ENCODE results near the gene TLN1.

Gene TLN1

GRCh38 chr9:35661756-35662350, 70.1 kb downstream of the TLN1 start:
- DNase-seq (ENCODE audit: low read depth in 2 of 2) = no peak

DNA sequence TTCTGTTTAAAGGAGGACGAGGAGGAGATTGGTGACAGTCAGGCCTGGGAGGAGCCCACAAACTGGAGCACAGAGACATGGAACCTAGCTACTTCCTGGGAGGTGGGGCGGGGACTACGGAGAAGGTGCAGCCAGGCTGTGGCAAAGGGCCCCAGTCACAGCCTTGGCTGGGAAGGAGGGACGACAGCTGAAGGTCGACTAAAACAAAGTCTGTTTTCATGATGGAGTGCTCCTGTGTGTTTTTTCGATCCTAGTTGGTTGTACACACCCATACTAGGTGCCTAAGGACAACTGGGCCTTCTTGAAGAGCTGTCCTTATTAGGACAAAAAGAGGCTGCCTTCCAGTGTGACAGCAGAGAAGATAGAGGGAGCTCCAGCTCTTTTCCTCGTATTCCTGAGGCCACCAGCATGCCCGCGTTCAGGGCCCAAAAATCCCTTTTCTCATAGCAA, 71.0 kb downstream of the TLN1 start:
- no peak for DNase-seq (ENCODE audit: low read depth in 2 of 2)

GRCh38 chr9:35659340-35659739, 72.7 kb downstream of the TLN1 start:
- no peak for DNase-seq (ENCODE audit: low read depth in 2 of 2)

- no peak for DNase-seq (ENCODE audit: low read depth in 2 of 2)
Measured at GRCh38 chr9:35658968-35659220, 73.1 kb downstream of the TLN1 start.

- DNase-seq (ENCODE audit: low read depth in 2 of 2) = peak; percentile 65
Measured at GRCh38 chr9:35658137-35658967, 73.6 kb downstream of the TLN1 start, which contains the start of gene CCDC107. Gene CCDC107 (plus strand): TSS chr9:35658292. CDS start chr9:35658380, 88 bp downstream.

GRCh38 chr9:35657546-35658136, 74.4 kb downstream of the TLN1 start, which contains the start of gene RMRP:
Gene RMRP (minus strand): TSS chr9:35658019.
- peak; percentile 94 for DNase-seq (ENCODE audit: low read depth in 2 of 2)

DNA sequence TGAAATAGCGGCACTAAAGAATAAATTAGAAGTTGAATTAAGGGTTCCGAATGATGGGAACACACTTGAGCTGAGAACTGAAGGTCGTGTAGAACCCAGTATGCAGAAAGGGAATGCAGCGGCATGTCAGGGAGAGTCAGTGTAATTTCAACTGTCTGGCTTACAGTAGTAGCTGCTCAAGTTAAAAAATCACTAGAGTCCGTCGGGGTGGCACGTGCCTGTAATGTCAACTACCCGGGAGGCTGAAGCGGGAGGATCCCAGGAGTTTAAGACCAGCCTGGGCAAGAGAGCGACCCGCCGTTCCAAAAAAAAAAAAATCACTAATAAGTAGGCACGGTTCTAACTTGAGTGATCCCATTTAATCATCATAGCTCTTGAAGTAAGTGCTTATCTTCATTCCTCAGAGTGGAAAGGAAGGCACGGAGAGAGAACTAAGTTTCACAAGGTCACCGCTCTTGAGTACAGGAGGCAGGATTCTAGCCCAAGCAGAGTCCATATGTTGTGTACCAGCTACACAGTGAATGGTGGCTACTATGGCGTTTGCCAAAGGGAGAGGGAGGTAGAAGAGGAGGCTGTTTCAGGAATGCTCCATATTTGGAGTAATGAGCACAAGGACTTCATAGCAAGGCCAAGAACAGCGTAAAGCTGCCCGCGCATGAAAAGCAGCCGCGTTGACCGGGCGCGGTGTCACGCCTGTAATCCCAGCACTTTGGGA, 75.0 kb downstream of the TLN1 start:
- no peak for DNase-seq (ENCODE audit: low read depth in 2 of 2)

GRCh38 chr9:35656348-35656747, 75.6 kb downstream of the TLN1 start:
- no peak for DNase-seq (ENCODE audit: low read depth in 2 of 2)

DNA sequence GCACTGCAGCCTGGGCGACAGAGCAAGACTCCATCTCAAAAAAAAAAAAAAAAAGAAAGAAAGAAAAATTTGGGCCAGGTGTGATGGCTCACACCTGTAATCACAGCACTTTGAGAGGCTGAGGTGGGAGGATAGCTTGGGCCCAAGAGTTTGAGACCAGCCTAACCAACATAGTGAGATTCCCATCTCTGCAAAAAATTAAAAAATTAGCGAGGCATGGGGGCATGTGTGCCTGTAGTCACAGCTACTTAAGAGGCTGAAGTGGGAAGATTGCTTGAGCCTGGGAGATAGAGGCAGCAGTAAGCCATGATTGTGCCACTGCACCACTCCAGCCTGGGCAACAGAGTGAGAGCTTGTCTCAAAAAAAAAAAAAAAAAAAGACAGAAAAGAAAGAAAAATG, 78.4 kb downstream of the TLN1 start:
- DNase-seq (ENCODE audit: low read depth in 2 of 2) = no peak

- DNase-seq (ENCODE audit: low read depth in 2 of 2) = no peak
Measured at GRCh38 chr9:35652829-35653209, 79.2 kb downstream of the TLN1 start.

GRCh38 chr9:35651956-35652828, 79.8 kb downstream of the TLN1 start:
- no peak for DNase-seq (ENCODE audit: low read depth in 2 of 2)

DNA sequence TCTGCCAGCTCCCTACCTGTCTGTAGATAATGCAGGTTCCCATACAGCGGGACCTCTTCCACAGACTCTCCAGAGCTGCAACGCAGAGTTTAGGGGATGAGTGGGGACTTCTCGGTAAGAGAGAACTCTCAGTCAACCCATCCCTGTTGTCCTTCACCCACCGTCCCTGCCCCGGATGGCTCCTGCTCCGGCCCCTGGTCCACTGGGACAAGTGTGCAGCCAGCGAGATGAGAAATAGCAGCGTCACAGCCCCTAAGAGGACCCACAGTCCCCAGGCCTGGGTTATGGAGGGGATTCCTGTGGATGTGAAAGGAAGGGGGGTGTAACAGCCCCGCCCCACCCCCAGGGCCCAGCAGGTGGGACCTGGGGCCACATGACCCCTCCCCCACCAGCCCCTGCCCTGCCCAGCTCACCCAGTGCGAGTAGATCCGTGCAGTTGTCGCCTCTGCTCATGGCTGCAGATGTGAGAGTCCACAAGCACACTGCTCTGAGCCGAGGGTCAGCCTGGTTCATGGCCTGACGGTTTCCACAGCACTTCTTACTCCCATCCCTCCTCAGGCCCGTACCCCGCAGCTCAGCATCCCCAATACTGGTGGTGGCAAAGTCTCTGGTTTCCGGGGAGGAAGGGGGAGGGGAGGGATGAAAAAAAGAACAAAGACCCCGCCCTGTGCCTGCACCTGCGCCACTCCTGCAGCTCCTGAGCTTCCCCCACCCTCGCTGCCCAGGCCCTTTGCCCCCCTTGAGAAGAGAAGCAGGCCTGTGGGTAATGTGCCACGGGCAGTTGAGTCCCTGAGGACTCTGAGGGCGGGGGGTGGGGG, 81.4 kb downstream of the TLN1 start, which contains the start of gene SIT1:
TSS of gene SIT1 (minus strand) at position 591 of the 818 bp plus-strand sequence. CDS start at position 513, 78 bp downstream.
- DNase-seq (ENCODE audit: low read depth in 2 of 2) = peak in 1 of 2 donors; percentile 35

DNA sequence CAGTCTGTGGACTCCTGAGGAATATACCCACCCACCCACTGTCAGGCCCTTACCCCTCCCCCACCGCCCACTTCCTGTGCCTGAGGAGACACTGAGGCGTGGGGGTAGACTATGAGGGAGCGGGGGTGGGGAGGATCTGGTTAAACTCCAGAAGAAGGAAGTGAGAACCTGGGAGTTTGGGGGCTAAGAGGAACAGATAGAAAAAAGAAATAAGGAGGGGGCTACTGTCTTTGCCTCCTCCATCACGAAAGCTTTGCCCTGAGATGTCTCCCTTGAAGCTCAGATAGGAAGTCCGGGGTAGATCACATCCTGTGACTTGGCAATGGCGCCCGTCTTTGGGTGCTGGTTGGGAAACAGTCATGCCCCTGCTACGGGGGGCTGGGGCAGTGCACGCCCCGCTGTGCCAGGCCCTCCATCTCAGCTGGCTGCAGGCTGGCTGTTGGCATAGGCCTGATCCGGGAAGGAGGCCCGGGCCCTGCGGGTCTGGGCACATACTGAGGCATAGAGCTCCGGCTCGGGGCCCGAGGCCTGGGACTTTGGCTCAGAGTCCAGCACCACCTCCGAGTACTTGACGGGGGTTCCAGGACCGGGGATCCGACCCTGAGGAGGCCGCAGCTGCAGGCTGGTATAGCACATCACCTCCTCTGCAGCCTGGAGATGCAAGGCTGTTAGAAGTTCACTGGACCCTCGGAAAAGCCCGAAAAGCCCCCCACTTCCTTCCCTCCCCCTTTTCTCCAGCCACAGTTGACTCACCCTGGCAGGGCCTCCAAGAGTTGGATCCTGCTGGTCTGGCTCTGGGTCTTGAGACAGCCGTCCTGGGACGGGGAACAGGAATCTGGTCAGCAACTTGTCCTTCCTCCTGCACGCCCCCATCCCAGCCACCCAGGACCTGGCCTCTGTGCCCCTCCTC, 82.3 kb downstream of the TLN1 start:
- peak in 1 of 2 donors; percentile 41 for DNase-seq (ENCODE audit: low read depth in 2 of 2)
